Endodermal cell (in vitro differentiated cells): ENCODE results near the gene CDH2. TPM values are rescaled to one million over a fixed set of nuclear protein-coding genes. Genes with fewer than 3 reads are reported as not detected.

Experiments
- DNase-seq: peaks from one replicate; pipeline ENCODE4 v3.0.0-alpha.2; 2017
- H3K27ac ChIP-seq: 2 replicates; pipeline ENCODE4 v1.5.1; 2013; ENCODE audit warnings: mild to moderate bottlenecking, low read depth, low read length, moderate library complexity
- H3K27me3 ChIP-seq: 2 replicates; pipeline ENCODE4 v1.6.1; 2013; ENCODE audit warnings: mild to moderate bottlenecking, low read length, moderate library complexity; ENCODE audit not compliant: insufficient read depth, control insufficient read depth, poor library complexity, severe bottlenecking
- H3K36me3 ChIP-seq: 2 replicates; pipeline ENCODE4 v1.7.0; 2013; ENCODE audit warnings: mild to moderate bottlenecking, low read length, moderate library complexity; ENCODE audit not compliant: control insufficient read depth, insufficient read depth
- H3K4me1 ChIP-seq: one replicate; pipeline ENCODE4 v1.7.0; 2013; ENCODE audit warnings: low read length; ENCODE audit not compliant: control insufficient read depth, insufficient read depth
- H3K4me3 ChIP-seq: 2 replicates; pipeline ENCODE4 v1.5.1; 2013; ENCODE audit warnings: mild to moderate bottlenecking, low read length, moderate library complexity
- H3K9ac ChIP-seq: 2 replicates; pipeline ENCODE4 v1.6.1; 2013; ENCODE audit warnings: mild to moderate bottlenecking, low read length, moderate library complexity; ENCODE audit not compliant: poor library complexity, severe bottlenecking; ENCODE audit errors: extremely low read depth
- H3K9me3 ChIP-seq: 2 replicates; pipeline ENCODE4 v1.6.1; 2013; ENCODE audit warnings: mild to moderate bottlenecking, low read length, moderate library complexity; ENCODE audit not compliant: control insufficient read depth
- H3K27ac Mint-ChIP-seq: 2 replicates; pipeline ENCODE4 v1.8.0; 2020; ENCODE audit warnings: mixed read lengths
- H3K27me3 Mint-ChIP-seq: 2 replicates; pipeline ENCODE4 v1.8.0; 2021; ENCODE audit warnings: mild to moderate bottlenecking, mixed read lengths; ENCODE audit not compliant: insufficient read depth
- H3K36me3 Mint-ChIP-seq: 2 replicates; pipeline ENCODE4 v1.8.0; 2020; ENCODE audit warnings: low read depth, mixed read lengths
- H3K4me1 Mint-ChIP-seq: 2 replicates; pipeline ENCODE4 v1.8.0; 2020; ENCODE audit warnings: mixed read lengths
- H3K4me3 Mint-ChIP-seq: 2 replicates; pipeline ENCODE4 v1.8.0; 2020; ENCODE audit warnings: mild to moderate bottlenecking, moderate library complexity, mixed read lengths
- H3K9me3 Mint-ChIP-seq: 2 replicates; pipeline ENCODE4 v1.8.0; 2020; ENCODE audit warnings: mild to moderate bottlenecking, mixed read lengths
- CTCF ChIP-seq: fragments of 200-600 bp; sonication (generic); conservative IDR thresholded peaks from 2 replicates; pipeline ENCODE4 v1.5.0; 2021; ENCODE audit warnings: antibody characterized with exemption, mild to moderate bottlenecking
- WGBS, 2 experiments: methylation state at CpG; one replicate each; pipeline versions ENCODE4 v1.1.5 to v1.1.7; 2013; ENCODE audit warnings: missing lambda C conversion rate in 2 of 2, mixed read lengths in 1 of 2; ENCODE audit not compliant: insufficient coverage in 1 of 2, insufficient read length in 1 of 2; 5-methylcytosine and 5-hydroxymethylcytosine counted together
- total RNA-seq, 2 donors: library from RNA; stranded (reverse); fragmentation: NEBNext Ultra II Directional in 1 of 2; extraction: Animal tissue kit (Norgen Biotek cat#: 25700) in 1 of 2; gene quantifications; 2 replicates in 1 of 2; 3 replicates in 1 of 2; pipeline ENCODE4 v1.2.1, GENCODE V29; 2021

Gene CDH2
- total RNA-seq, 2 donors from 2014 or later: 486 to 572 TPM

- H3K4me1 Mint-ChIP-seq: peaks cover 83% of the 10 kb centered on the region
- peak overlapping the region; percentile 92 for H3K27ac Mint-ChIP-seq
- H3K9me3 ChIP-seq: no peaks in the 10 kb centered on the region
- H3K36me3 ChIP-seq: peaks cover 21% of the 10 kb centered on the region
- no peak overlapping the region for H3K4me3 ChIP-seq
- H3K27ac ChIP-seq: peak overlapping the region; percentile 25
- peaks cover 13% of the 10 kb centered on the region for H3K36me3 Mint-ChIP-seq
- H3K27me3 Mint-ChIP-seq: no peaks in the 10 kb centered on the region
- no peaks in the 10 kb centered on the region for H3K9me3 Mint-ChIP-seq
- H3K4me1 ChIP-seq: peaks cover 52% of the 10 kb centered on the region
- H3K9ac ChIP-seq: peak overlapping the region; percentile 4
- H3K27me3 ChIP-seq: no peaks in the 10 kb centered on the region
- no peak overlapping the region for H3K4me3 Mint-ChIP-seq
- TF ChIP-seq CTCF: no peak
- DNase-seq: no peak
- 81 to 92% methylated on average over 2 to 3 of the region's 3 CpGs for WGBS, 2 experiments
Measured at GRCh38 chr18:28075501-28075900, 101.4 kb downstream of the CDH2 start.

GRCh38 chr18:28074076-28074475, 102.9 kb downstream of the CDH2 start:
- Mint-ChIP-seq H3K36me3 (peaks cover 21% of the 10 kb centered on the region), H3K4me1 (peaks cover 83% of the 10 kb centered on the region), H3K9me3 (no peaks in the 10 kb centered on the region), H3K27me3 (no peaks in the 10 kb centered on the region), H3K4me3 (no peak overlapping the region), H3K27ac (peak overlapping the region; percentile 72)
- H3K27me3 ChIP-seq: no peaks in the 10 kb centered on the region
- H3K36me3 ChIP-seq: peaks cover 34% of the 10 kb centered on the region
- H3K4me1 ChIP-seq: peaks cover 55% of the 10 kb centered on the region
- H3K4me3 ChIP-seq: peak overlapping the region; percentile 24
- WGBS, 2 experiments: no CpG with 5 or more reads among the region's 1 CpG
- no peak overlapping the region for H3K9ac ChIP-seq
- no peak for DNase-seq
- H3K27ac ChIP-seq: no peak overlapping the region
- H3K9me3 ChIP-seq: no peaks in the 10 kb centered on the region
- no peak for TF ChIP-seq CTCF

- Mint-ChIP-seq H3K4me3 (no peak overlapping the region), H3K4me1 (peaks cover 81% of the 10 kb centered on the region), H3K36me3 (peaks cover 21% of the 10 kb centered on the region), H3K9me3 (no peaks in the 10 kb centered on the region), H3K27me3 (no peaks in the 10 kb centered on the region), H3K27ac (peak overlapping the region; percentile 69)
- H3K4me1 ChIP-seq: peaks cover 55% of the 10 kb centered on the region
- no peak for TF ChIP-seq CTCF
- H3K27me3 ChIP-seq: no peaks in the 10 kb centered on the region
- DNase-seq: no peak
- H3K9me3 ChIP-seq: no peaks in the 10 kb centered on the region
- H3K27ac ChIP-seq: no peak overlapping the region
- 45 to 56% methylated on average over 2 of the region's 3 CpGs for WGBS, 2 experiments
- H3K4me3 ChIP-seq: peak overlapping the region; percentile 24
- H3K36me3 ChIP-seq: peaks cover 38% of the 10 kb centered on the region
- H3K9ac ChIP-seq: no peak overlapping the region
Measured at GRCh38 chr18:28073658-28074057, 103.3 kb downstream of the CDH2 start.
